Neutrophil (primary cell): ENCODE measurements around the gene MGMT.

Source experiments
- H3K27ac ChIP-seq: fragments of 200-600 bp; sonication (generic); 2 replicates; pipeline ENCODE4 v1.5.1; 2016; ENCODE audit warnings: mild to moderate bottlenecking, moderate library complexity
- H3K27me3 ChIP-seq: fragments of 200-600 bp; sonication (generic); 2 replicates; pipeline ENCODE4 v1.6.0; 2016; ENCODE audit warnings: mild to moderate bottlenecking
- H3K36me3 ChIP-seq: fragments of 200-600 bp; sonication (generic); 2 replicates; pipeline ENCODE4 v1.5.1; 2017
- H3K4me1 ChIP-seq, 2 experiments: fragments of 200-600 bp in 1 of 2; sonication (generic) in 1 of 2; 1 replicate in 1 of 2; 2 replicates in 1 of 2; pipeline versions ENCODE4 v1.5.1 to v1.6.1; 2013 to 2016; ENCODE audit warnings: low read depth in 1 of 2, low read length in 1 of 2, mild to moderate bottlenecking in 1 of 2, moderate library complexity in 1 of 2; ENCODE audit not compliant: control insufficient read depth in 1 of 2, insufficient read depth in 1 of 2
- H3K4me3 ChIP-seq, 2 experiments: fragments of 200-600 bp in 1 of 2; sonication (generic) in 1 of 2; 1 replicate in 1 of 2; 2 replicates in 1 of 2; pipeline ENCODE4 v1.5.1; 2013 to 2016; ENCODE audit warnings: low read depth in 1 of 2, low read length in 1 of 2, mild to moderate bottlenecking in 1 of 2, moderate library complexity in 1 of 2
- H3K9me3 ChIP-seq: fragments of 200-600 bp; sonication (generic); 2 replicates; pipeline ENCODE4 v1.5.1; 2016
- CTCF ChIP-seq: fragments of 200-600 bp; sonication (generic); IDR thresholded peaks from 2 replicates; pipeline ENCODE4 v1.5.1; 2016; ENCODE audit warnings: antibody characterized with exemption

MGMT gene

GRCh38 chr10:129455625-129456024 is 11.4 kb upstream of the MGMT start:
- TF ChIP-seq CTCF = no peak
- H3K27me3 ChIP-seq = peaks cover 40% of the 10 kb centered on the region
- peaks cover 6 to 7% of the 10 kb centered on the region in 2 experiments for H3K4me1 ChIP-seq
- H3K27ac ChIP-seq = no peak overlapping the region
- no peak overlapping the region for H3K4me3 ChIP-seq
- no peaks in the 10 kb centered on the region for H3K9me3 ChIP-seq
- H3K36me3 ChIP-seq = no peaks in the 10 kb centered on the region

GRCh38 chr10:129459762-129460539 is 7.1 kb upstream of the MGMT start:
- H3K27me3 ChIP-seq = peaks cover 56% of the 10 kb centered on the region
- H3K4me1 ChIP-seq = peaks cover 6 to 7% of the 10 kb centered on the region in 2 experiments
- H3K4me3 ChIP-seq = no peak overlapping the region
- H3K36me3 ChIP-seq = no peaks in the 10 kb centered on the region
- H3K9me3 ChIP-seq = no peaks in the 10 kb centered on the region
- no peak overlapping the region for H3K27ac ChIP-seq
- no peak for TF ChIP-seq CTCF

- no peak for TF ChIP-seq CTCF
- peaks cover 35% of the 10 kb centered on the region for H3K27me3 ChIP-seq
- H3K27ac ChIP-seq = no peak overlapping the region
- H3K4me3 ChIP-seq = no peak overlapping the region
- H3K36me3 ChIP-seq = no peaks in the 10 kb centered on the region
- H3K4me1 ChIP-seq = peaks cover 14% of the 10 kb centered on the region in 2 experiments
- H3K9me3 ChIP-seq = no peaks in the 10 kb centered on the region
Observed at GRCh38 chr10:129462257-129462795, 4.7 kb upstream of the MGMT start.

- Histone ChIP-seq H3K36me3 (no peaks in the 10 kb centered on the region), H3K4me3 (no peak overlapping the region), H3K27me3 (peaks cover 16% of the 10 kb centered on the region), H3K27ac (no peak overlapping the region), H3K9me3 (no peaks in the 10 kb centered on the region), H3K4me1 (peaks cover 17 to 18% of the 10 kb centered on the region in 2 experiments)
- TF ChIP-seq CTCF = no peak
Observed at GRCh38 chr10:129464251-129464650, 2.8 kb upstream of the MGMT start.

- Histone ChIP-seq H3K9me3 (no peaks in the 10 kb centered on the region), H3K27me3 (peaks cover 16% of the 10 kb centered on the region), H3K36me3 (no peaks in the 10 kb centered on the region), H3K27ac (no peak overlapping the region), H3K4me1 (peaks cover 10 to 12% of the 10 kb centered on the region in 2 experiments), H3K4me3 (peak overlapping the region; percentile 53 to 73)
- no peak for TF ChIP-seq CTCF
Observed at GRCh38 chr10:129465796-129466702, 992 bp upstream of the MGMT start.
